Measurements from ENCODE around the gene LANCL2.

The LANCL2 gene

GRCh38 chr7:55438085-55438756 lies 73.1 kb downstream of the LANCL2 start:
- DNase-seq (ENCODE audit: low spot score): no peak

GRCh38 chr7:55438757-55439525 lies 73.8 kb downstream of the LANCL2 start:
- no peak for DNase-seq (ENCODE audit: low spot score)

GRCh38 chr7:55439627-55440026 lies 74.5 kb downstream of the LANCL2 start:
- no peak for DNase-seq (ENCODE audit: low spot score)

GRCh38 chr7:55440040-55440690 lies 75.0 kb downstream of the LANCL2 start:
- no peak for DNase-seq (ENCODE audit: low spot score)

- DNase-seq (ENCODE audit: low spot score): no peak
These were observed 75.9 kb downstream of the LANCL2 start for GRCh38 chr7:55441002-55441401.

- DNase-seq (ENCODE audit: low spot score): no peak
These were observed 76.8 kb downstream of the LANCL2 start for GRCh38 chr7:55441774-55442522.

- no peak for DNase-seq (ENCODE audit: low spot score)
These were observed 79.6 kb downstream of the LANCL2 start for GRCh38 chr7:55444786-55445185.

- DNase-seq (ENCODE audit: low spot score): no peak
These were observed 83.4 kb downstream of the LANCL2 start for GRCh38 chr7:55448526-55448925.

- no peak for DNase-seq (ENCODE audit: low spot score)
These were observed 84.3 kb downstream of the LANCL2 start for GRCh38 chr7:55449205-55449991.

GRCh38 chr7:55449992-55450535 lies 84.9 kb downstream of the LANCL2 start:
- DNase-seq (ENCODE audit: low spot score): no peak

GRCh38 chr7:55452971-55453370 lies 87.8 kb downstream of the LANCL2 start:
- no peak for DNase-seq (ENCODE audit: low spot score)

- DNase-seq (ENCODE audit: low spot score): no peak
These were observed 92.7 kb downstream of the LANCL2 start for GRCh38 chr7:55457801-55458200.

- DNase-seq (ENCODE audit: low spot score): no peak
These were observed 93.2 kb downstream of the LANCL2 start for GRCh38 chr7:55458351-55458750.

- DNase-seq (ENCODE audit: low spot score): no peak
These were observed 98.6 kb downstream of the LANCL2 start for GRCh38 chr7:55463686-55464262.

- DNase-seq (ENCODE audit: low spot score): no peak
These were observed 99.3 kb downstream of the LANCL2 start for GRCh38 chr7:55464422-55464821.

- DNase-seq (ENCODE audit: low spot score): no peak
These were observed 100.6 kb downstream of the LANCL2 start for GRCh38 chr7:55465691-55466090.

- DNase-seq (ENCODE audit: low spot score): no peak
These were observed 102.0 kb downstream of the LANCL2 start for GRCh38 chr7:55467047-55467593.

- DNase-seq (ENCODE audit: low spot score): no peak
These were observed 103.4 kb downstream of the LANCL2 start for GRCh38 chr7:55468495-55468894.

GRCh38 chr7:55469271-55469681 lies 104.1 kb downstream of the LANCL2 start:
- no peak for DNase-seq (ENCODE audit: low spot score)

- no peak for DNase-seq (ENCODE audit: low spot score)
These were observed 104.6 kb downstream of the LANCL2 start for GRCh38 chr7:55469721-55470120.

- DNase-seq (ENCODE audit: low spot score): no peak
These were observed 105.1 kb downstream of the LANCL2 start for GRCh38 chr7:55470261-55470660.

All from SW480 (cell line).